ENCODE data around the gene TTLL8.

- TF ChIP-seq CTCF (conservative IDR thresholded peaks at IDR 0.05; ENCODE audit: low read length) (no peak), EZH2phosphoT487 (IDR thresholded peaks at IDR 0.05; ENCODE audit: borderline replicate concordance, low read depth, low read length) (no peak)
Measured at GRCh38 chr22:50008151-50009040, 49.7 kb downstream of the TTLL8 start.
